OCI-LY7 (cell line): Measurements from ENCODE around the gene LCE3C. TPM values are rescaled to one million over a fixed set of nuclear protein-coding genes. Genes with fewer than 3 reads are reported as not detected.

ENCODE experiments used
- BruUV-seq: library from RNA; stranded (reverse); fragments of 400-500 nt; replicated peaks from 2 replicates; lab custom pipeline; 2021; lab: Mats Ljungman, UMichigan
- CTCF ChIA-PET: fragments of 300-600 bp; sonication (Branson Sonifier 250); formaldehyde crosslinking; loops from one replicate; lab custom pipeline; 2022; ENCODE audit warnings: antibody characterized with exemption; ENCODE audit not compliant: unreplicated experiment; lab: Charles Lee
- POLR2A ChIA-PET: fragments of 300-600 bp; sonication (Branson Sonifier 250); formaldehyde crosslinking; loops from one replicate; lab custom pipeline; 2022; ENCODE audit warnings: antibody characterized with exemption; lab: Charles Lee
- DNase-seq: peaks from one replicate; pipeline ENCODE4 v3.0.0-alpha.2; 2015; ENCODE audit warnings: low spot score
- H2AFZ ChIP-seq: fragments of 200-600 bp; sonication (generic), shearing (Covaris generic); 2 replicates; pipeline ENCODE4 v1.6.1; 2014; ENCODE audit warnings: mild to moderate bottlenecking, antibody characterized with exemption, low read length, moderate library complexity
- H3K27ac ChIP-seq: fragments of 200-600 bp; sonication (generic); 2 replicates; pipeline ENCODE4 v1.5.1; 2014; ENCODE audit warnings: mixed run types, low read depth, mild to moderate bottlenecking, moderate library complexity, low read length, inconsistent platforms; ENCODE audit not compliant: poor library complexity, severe bottlenecking
- H3K36me3 ChIP-seq: fragments of 200-600 bp; sonication (generic); 2 replicates; pipeline ENCODE4 v1.6.1; 2014; ENCODE audit warnings: mild to moderate bottlenecking, antibody characterized with exemption, low read length, moderate library complexity, mixed read lengths; ENCODE audit not compliant: insufficient read depth
- H3K4me1 ChIP-seq: fragments of 200-600 bp; sonication (generic); 2 replicates; pipeline ENCODE4 v1.5.1; 2014; ENCODE audit warnings: mild to moderate bottlenecking, low read length; ENCODE audit not compliant: insufficient read depth, poor library complexity, severe bottlenecking
- H3K4me2 ChIP-seq: fragments of 200-600 bp; sonication (generic); 2 replicates; pipeline ENCODE4 v1.6.1; 2014; ENCODE audit warnings: mild to moderate bottlenecking, low read length
- H3K4me3 ChIP-seq: fragments of 200-600 bp; sonication (generic); 2 replicates; pipeline ENCODE4 v1.5.1; 2014; ENCODE audit warnings: mild to moderate bottlenecking, low read depth, low read length; ENCODE audit not compliant: poor library complexity, severe bottlenecking
- H3K79me2 ChIP-seq: fragments of 200-600 bp; sonication (generic); 2 replicates; pipeline ENCODE4 v1.6.1; 2016; ENCODE audit warnings: low read depth, mild to moderate bottlenecking, low read length, moderate library complexity, mixed read lengths; ENCODE audit not compliant: insufficient read depth
- H3K9me2 ChIP-seq: fragments of 200-600 bp; sonication (generic); 2 replicates; pipeline ENCODE4 v1.6.1; 2016; ENCODE audit warnings: mild to moderate bottlenecking, low read length, mixed read lengths; ENCODE audit not compliant: insufficient read depth
- H3K9me3 ChIP-seq: fragments of 200-600 bp; sonication (generic); 2 replicates; pipeline ENCODE4 v1.6.1; 2014; ENCODE audit warnings: mild to moderate bottlenecking, mixed run types, low read length, mixed read lengths
- H4K20me1 ChIP-seq: fragments of 200-600 bp; sonication (generic); 2 replicates; pipeline ENCODE4 v1.6.1; 2014; ENCODE audit warnings: mild to moderate bottlenecking, antibody characterized with exemption, low read length, moderate library complexity, mixed read lengths; ENCODE audit not compliant: insufficient read depth
- CTCF ChIP-seq: fragments of 200-600 bp; sonication (generic); conservative IDR thresholded peaks from 2 replicates; pipeline ENCODE4 v1.5.1; 2014; ENCODE audit warnings: mild to moderate bottlenecking, antibody characterized with exemption, low read length, moderate library complexity, mixed read lengths
- EZH2phosphoT487 ChIP-seq: fragments of 200-600 bp; sonication (generic); IDR thresholded peaks from 2 replicates; pipeline ENCODE4 v1.6.1; 2018; ENCODE audit warnings: low read depth, borderline replicate concordance, mild to moderate bottlenecking, mixed run types, antibody characterized with exemption, low read length, moderate library complexity, mixed read lengths
- intact Hi-C: fragments of 100-400 bp; cut with micrococcal nuclease; formaldehyde crosslinking; loops from one replicate; pipeline ENCODE4 v1.10.0; 2022; ENCODE audit not compliant: unreplicated experiment
- total RNA-seq, 2 experiments: library from RNA; depleted of rRNA in 1 of 2; stranded (reverse); fragments of >200 nt in 1 of 2; shearing (Covaris generic) in 1 of 2; gene quantifications; 2 replicates each; pipeline ENCODE4 v1.2.3, GENCODE V29; 2014 to 2022

Gene LCE3C
- total RNA-seq, 2 experiments from 2014 or later = not detected

DNA sequence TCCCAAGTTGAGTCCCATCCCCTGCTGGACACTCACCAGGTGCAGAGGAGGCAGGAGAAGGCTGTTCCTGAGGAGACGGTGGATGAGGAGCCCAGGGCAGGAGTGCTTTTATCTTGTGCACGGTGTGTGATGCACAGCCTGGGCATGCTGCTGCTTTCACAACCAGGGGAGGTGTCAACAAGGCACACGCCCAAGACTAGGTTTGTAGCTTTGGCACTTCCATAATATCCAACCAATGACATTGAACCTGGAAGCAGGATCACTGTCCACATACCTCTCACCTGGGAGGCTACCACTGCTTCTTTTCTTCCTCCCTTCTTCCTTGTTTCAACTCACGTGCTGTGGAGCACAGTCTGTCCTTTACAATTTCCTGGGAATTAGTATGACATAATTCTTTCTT is 19.6 kb upstream of the LCE3C start, which contains the start of gene LCE3D:
Gene LCE3D (minus strand): TSS at position 84 of the 400 bp plus-strand sequence. CDS start 580 bp downstream, outside the sequence.
- Histone ChIP-seq H3K79me2 (no peaks in the 10 kb centered on the region), H3K4me3 (no peak within 1 kb of the TSS), H3K27ac (no peak within 1 kb of the TSS), H3K4me1 (no peaks in the 10 kb centered on the region), H3K4me2 (no peak within 1 kb of the TSS), H4K20me1 (no peaks in the 10 kb centered on the region), H3K36me3 (no peaks in the 10 kb centered on the region), H3K9me3 (no peaks in the 10 kb centered on the region), H2AFZ (no peak within 1 kb of the TSS), H3K9me2 (no peaks in the 10 kb centered on the region)
- ChIA-PET CTCF (no interaction called here), POLR2A (interaction anchor here (0.6 kb wide), 1 partner anchor 666 kb away, joined by 4 read pairs; no protein-coding TSS in a partner anchor)
- no peak for DNase-seq
- intact Hi-C loops = no loop called here
- BruUV-seq = no TSS peak
- TF ChIP-seq CTCF = no peak
- TF ChIP-seq EZH2phosphoT487 = no peak

- intact Hi-C loops = no loop called here
- H4K20me1 ChIP-seq = no peaks in the 10 kb centered on the region
- H3K79me2 ChIP-seq = no peaks in the 10 kb centered on the region
- CTCF ChIA-PET = no interaction called here
- H3K4me2 ChIP-seq = no peak overlapping the region
- H3K36me3 ChIP-seq = no peaks in the 10 kb centered on the region
- DNase-seq = no peak
- TF ChIP-seq CTCF = no peak
- TF ChIP-seq EZH2phosphoT487 = no peak
- no peaks in the 10 kb centered on the region for H3K4me1 ChIP-seq
- no peaks in the 10 kb centered on the region for H3K9me3 ChIP-seq
- no peak overlapping the region for H2AFZ ChIP-seq
- H3K27ac ChIP-seq = no peak overlapping the region
- no peak overlapping the region for H3K4me3 ChIP-seq
- no peaks in the 10 kb centered on the region for H3K9me2 ChIP-seq
- POLR2A ChIA-PET = no interaction called here
- no TSS peak for BruUV-seq
These were observed 17.4 kb upstream of the LCE3C start for GRCh38 chr1:152582647-152583046.

GRCh38 chr1:152585586-152585985 is 14.4 kb upstream of the LCE3C start:
- no peaks in the 10 kb centered on the region for H3K9me2 ChIP-seq
- no peak overlapping the region for H3K4me2 ChIP-seq
- H3K9me3 ChIP-seq = no peaks in the 10 kb centered on the region
- TF ChIP-seq CTCF = no peak
- no peak for TF ChIP-seq EZH2phosphoT487
- ChIA-PET POLR2A (no interaction called here), CTCF (no interaction called here)
- no peak overlapping the region for H3K4me3 ChIP-seq
- no peaks in the 10 kb centered on the region for H3K79me2 ChIP-seq
- intact Hi-C loops = no loop called here
- H4K20me1 ChIP-seq = no peaks in the 10 kb centered on the region
- DNase-seq = no peak
- H3K27ac ChIP-seq = no peak overlapping the region
- no TSS peak for BruUV-seq
- H2AFZ ChIP-seq = no peak overlapping the region
- H3K36me3 ChIP-seq = no peaks in the 10 kb centered on the region
- no peaks in the 10 kb centered on the region for H3K4me1 ChIP-seq
